Measurements from ENCODE around the gene MED12.

MED12 gene

DNA sequence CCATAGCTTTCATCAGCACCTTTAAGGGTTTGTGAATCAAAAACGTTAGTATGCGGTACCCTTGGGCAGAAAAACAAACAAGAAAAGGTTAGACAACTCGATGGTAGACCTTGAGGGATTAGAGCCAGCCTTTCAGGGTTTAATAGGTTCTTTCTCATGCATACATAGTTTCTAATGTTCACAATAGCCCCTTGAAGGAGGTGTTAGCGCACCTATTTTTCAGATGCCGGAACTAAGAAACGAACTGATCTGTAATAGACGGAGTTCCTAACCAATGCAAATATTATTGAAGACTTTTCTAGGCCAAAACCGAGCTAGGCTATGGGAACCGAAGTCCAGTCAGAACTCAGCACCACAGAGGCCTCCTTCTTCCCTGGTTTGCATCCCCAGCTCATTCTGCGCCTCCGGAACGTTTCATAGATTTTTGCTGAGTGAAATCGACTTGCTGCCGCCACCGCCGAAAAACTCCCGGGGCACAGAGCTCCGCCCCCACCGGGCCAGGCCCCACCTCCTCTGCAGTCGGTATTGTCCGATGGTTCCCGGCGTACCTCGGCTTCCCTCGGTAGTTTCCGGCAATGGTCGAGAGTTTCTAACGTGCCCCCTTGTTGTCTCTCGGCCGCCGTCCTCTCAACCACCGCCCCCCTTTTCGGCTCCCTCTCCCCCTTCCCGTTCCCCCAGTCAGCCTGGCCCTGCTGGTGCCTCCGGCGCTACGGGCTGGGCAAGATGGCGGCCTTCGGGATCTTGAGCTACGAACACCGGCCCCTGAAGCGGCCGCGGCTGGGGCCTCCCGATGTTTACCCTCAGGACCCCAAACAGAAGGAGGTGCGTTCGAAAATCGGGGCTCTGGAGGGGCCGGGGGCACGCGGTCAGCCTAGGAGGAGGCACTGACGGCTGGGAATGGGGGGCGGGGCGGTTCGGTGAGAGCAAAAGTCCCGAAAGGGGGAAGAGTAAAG is at the start of gene MED12:
Gene MED12, plus strand, starts transcription at position 565 of the 953 bp plus-strand sequence. Its CDS starts 159 bp downstream, at position 724.
- DNase-seq = peak; percentile 47 to 72

DNA sequence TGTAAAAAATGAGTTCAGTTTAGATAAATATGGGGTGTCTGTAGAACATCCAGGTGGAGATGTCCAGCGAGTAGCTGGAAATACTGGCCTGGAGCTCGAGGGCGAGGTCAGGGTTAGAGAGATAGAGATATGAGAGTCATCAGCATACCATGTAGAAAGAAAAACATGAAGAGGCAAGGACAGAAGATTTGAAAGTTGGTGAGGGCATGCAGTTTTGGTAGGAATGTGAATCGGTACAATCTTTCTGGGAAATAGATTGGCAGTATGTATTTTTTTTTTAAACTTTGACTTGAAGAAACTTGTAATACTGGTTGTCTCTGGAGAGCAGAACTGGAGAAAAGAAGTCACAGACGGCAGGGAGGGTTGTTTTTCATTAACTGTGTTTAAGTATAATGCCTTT is 47.9 kb upstream of the MED12 start:
- no peak for DNase-seq

- no peak for DNase-seq
Observed at GRCh38 chrX:71081330-71082123, 36.9 kb upstream of the MED12 start.

GRCh38 chrX:71082124-71082647 is 36.2 kb upstream of the MED12 start:
- no peak for DNase-seq

- DNase-seq = no peak
Observed at GRCh38 chrX:71082822-71083221, 35.6 kb upstream of the MED12 start.

DNA sequence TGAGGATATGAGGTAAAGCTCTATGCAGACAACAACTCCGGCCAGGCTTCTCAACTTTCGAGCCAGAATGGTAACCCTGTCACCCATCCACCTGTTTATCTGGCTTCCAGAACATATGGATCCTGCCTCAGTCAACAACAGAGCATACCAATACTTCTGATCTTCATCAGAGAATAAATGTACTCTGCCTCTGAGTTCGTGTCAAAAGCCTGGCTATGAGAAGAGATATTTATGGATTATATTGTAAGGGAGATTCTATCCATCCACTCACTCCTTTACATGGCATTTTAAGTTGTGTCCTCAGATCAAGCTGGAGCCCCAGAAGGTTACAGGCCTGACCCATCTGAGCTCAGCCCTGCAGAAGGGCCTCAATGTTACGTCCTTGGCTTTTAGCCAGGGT is 32.5 kb upstream of the MED12 start:
- DNase-seq = no peak

DNA sequence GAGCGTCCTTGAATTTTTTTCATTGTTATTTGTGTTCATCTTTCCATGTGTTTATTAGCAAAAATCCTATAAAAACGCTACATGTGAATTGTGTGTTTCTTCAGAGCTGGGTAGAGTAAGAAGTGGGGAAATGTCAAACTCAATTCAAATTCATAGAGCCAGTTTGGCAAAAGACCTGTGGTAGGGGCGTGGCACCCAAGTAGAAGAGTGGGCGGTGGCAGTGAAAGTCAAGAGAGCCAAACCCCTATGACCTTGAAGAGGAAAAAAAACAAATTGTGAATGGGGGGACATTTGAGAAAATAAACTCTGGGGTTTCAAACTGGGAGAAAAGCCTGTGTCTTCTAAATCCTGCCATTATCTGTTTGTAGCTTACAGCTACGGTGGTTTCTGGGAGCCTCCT is 27.1 kb upstream of the MED12 start:
- DNase-seq = no peak

DNA sequence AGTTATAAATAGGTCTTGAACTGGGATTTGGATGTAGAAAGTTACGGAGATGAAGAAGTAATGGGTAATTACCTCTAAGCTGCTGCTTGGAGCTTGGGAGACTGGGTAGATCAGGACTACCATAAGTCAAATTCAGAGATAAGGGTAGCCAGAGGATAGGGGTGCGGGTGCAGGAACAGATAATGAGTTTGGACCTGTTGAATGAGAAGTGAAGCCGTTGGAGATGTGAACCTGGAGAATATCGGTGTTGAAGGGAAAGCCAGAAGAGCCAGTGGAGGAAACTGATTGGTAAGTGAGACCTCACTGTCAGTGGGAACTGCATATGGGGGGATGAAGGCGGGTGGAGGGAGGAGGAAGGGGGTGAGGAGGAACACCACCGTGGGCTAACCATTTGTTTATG is 23.4 kb upstream of the MED12 start:
- no peak for DNase-seq

GRCh38 chrX:71095555-71095980 is 22.8 kb upstream of the MED12 start, which contains the start of gene FOXO4:
Gene FOXO4, plus strand, starts transcription at chrX:71095851. Its CDS starts 678 bp downstream, at chrX:71096529.
- peak; percentile 34 to 86 for DNase-seq

DNA sequence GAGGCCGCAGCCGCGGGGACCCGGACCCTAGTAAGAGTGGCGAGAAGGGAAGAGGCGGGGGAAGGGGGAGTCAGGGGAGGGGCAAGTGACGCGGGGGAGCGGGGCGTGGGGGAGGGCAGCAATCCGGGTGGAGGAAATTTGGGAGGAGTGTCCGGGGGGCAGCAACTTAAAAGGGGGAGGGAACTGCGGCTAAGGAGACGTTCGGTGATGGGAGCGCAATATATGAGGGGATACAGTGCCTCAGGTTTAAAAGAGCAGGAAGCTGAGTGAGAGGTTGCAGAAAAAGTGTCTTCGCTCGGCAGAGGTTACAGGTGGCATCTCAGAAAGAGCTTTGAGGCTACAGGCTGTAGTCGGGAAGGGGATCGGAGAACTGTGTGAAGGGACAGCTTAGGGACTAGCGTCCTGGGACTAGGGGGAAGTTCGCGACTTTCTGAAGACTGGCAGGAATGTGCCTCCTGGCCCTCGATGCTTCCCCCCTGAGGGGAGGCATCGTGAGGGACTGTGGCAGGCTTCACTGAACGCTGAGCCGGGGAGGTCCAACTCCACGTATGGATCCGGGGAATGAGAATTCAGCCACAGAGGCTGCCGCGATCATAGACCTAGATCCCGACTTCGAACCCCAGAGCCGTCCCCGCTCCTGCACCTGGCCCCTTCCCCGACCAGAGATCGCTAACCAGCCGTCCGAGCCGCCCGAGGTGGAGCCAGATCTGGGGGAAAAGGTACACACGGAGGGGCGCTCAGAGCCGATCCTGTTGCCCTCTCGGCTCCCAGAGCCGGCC is 22.2 kb upstream of the MED12 start:
- peak in 1 of 2 experiments; percentile 50 for DNase-seq

DNA sequence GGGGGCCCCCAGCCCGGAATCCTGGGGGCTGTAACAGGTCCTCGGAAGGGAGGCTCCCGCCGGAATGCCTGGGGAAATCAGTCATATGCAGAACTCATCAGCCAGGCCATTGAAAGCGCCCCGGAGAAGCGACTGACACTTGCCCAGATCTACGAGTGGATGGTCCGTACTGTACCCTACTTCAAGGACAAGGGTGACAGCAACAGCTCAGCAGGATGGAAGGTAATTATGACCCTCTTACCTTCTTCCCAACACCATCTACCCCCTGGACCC is 21.7 kb upstream of the MED12 start:
- DNase-seq = no peak

DNA sequence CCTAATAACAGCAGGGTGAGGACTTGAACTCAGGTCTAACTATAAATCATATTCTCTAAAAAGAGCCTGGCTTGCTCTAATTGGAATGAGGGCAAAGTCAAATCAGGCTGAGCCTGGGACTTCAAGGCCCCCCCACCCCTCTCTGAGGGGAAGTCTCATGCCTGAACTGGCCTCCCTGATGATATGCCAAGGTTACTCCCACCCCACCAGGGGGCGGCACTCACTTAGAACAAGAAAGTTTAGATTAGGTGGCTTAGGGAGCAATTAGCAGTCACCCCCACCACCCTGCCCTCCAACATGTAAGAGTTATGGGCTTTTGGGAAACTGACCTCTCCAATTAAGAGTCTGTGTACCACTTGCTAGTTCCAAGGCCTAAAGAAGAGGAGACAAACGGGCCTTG is 20.1 kb upstream of the MED12 start:
- peak in 1 of 2 experiments; percentile 2 for DNase-seq

DNA sequence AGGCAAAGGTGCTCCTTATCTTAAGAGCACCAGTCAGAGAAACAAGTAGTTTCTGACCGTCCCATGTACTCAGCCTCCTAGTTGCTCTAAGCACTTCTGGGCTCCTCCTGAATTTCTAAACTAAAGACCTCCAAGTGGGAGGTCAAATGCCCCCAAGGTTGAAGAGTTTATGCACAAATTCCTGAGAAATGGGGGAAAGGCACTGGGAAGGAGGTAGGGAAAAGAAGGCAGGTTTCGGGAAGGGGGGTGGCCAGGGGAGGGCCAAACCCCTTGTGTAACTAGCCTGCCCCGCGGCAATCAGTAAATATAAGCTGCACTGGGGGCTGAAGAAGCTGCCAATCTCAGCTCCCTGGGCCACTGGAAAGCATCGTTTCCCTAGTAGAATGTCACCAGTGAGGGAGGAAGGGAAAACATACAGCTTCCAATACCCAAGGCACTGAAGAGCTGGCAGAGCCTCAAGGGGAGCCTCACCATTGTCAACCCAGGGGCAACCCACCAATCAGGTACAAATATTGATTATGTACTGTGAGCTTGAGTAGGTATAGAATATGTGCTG is 19.4 kb upstream of the MED12 start:
- DNase-seq = no peak

- DNase-seq = no peak
Observed at GRCh38 chrX:71099736-71100135, 18.7 kb upstream of the MED12 start.

DNA sequence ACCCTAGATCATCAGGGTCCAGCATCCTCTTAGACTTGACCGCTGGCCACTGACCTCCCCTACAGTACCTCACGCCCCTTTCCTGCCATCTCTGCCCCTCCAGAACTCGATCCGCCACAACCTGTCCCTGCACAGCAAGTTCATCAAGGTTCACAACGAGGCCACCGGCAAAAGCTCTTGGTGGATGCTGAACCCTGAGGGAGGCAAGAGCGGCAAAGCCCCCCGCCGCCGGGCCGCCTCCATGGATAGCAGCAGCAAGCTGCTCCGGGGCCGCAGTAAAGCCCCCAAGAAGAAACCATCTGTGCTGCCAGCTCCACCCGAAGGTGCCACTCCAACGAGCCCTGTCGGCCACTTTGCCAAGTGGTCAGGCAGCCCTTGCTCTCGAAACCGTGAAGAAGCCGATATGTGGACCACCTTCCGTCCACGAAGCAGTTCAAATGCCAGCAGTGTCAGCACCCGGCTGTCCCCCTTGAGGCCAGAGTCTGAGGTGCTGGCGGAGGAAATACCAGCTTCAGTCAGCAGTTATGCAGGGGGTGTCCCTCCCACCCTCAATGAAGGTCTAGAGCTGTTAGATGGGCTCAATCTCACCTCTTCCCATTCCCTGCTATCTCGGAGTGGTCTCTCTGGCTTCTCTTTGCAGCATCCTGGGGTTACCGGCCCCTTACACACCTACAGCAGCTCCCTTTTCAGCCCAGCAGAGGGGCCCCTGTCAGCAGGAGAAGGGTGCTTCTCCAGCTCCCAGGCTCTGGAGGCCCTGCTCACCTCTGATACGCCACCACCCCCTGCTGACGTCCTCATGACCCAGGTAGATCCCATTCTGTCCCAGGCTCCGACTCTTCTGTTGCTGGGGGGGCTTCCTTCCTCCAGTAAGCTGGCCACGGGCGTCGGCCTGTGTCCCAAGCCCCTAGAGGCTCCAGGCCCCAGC is 17.6 kb upstream of the MED12 start:
- DNase-seq = no peak

- DNase-seq = no peak
Observed at GRCh38 chrX:71102292-71102691, 16.1 kb upstream of the MED12 start.

- no peak for DNase-seq
Observed at GRCh38 chrX:71103110-71103983, 15.0 kb upstream of the MED12 start.

DNA sequence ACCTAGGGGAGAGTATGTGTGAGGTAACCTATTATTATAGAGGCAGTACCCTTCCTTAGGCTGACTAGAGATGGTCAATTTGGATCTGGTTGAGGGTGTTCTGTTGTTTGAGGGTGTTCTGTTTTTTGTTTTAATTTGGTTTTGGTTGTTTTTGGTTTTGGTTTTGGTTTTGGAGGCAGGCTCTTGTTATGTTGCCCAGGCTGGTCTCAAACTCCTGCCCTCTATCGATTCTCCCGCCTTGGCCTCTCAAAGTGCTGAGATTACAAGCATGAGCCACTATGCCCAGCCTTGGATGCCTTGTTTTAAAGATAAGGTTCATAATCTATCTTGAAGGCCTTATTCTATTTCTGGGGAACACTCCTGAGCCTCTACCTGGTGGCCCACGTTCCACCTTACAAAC is 12.8 kb upstream of the MED12 start:
- no peak for DNase-seq

GRCh38 chrX:71106427-71106826 is 12.0 kb upstream of the MED12 start, which contains the start of gene CXorf65:
Gene CXorf65, minus strand, starts transcription at chrX:71106740. Its CDS starts 184 bp downstream, at chrX:71106556.
- no peak for DNase-seq

DNA sequence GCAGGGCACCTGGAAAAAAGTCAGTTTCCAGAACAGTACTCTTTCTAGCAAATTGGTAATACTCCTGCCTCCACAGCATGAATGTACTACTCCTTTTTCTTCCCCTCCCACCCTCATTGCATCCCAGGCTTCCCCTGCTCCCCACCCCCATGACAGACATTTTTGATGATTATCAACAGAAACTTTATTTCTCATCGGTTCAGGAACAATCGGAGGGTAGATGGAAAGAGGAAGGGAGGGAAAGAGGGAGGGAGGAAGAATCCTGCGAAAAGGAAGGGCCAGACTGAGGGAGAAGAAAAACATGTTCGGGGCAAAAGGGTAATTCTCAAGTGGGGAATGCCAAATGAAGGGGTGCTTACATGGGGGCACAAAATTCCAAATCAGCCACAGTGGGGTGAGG is 11.2 kb upstream of the MED12 start:
- no peak for DNase-seq

Measured in NCI-H446 (cell line).